ENCODE results near the gene TSPAN9. TPM values are rescaled to one million over a fixed set of nuclear protein-coding genes. Genes with fewer than 3 reads are reported as not detected.

Gene TSPAN9
- polyA plus RNA-seq, 1 of the 3 experiments (the other 2 are of a cell fraction), result 34.9 TPM

- TF ChIP-seq PBX3 (IDR thresholded peaks at IDR 0.05) (no peak), SIN3A (IDR thresholded peaks at IDR 0.05; ENCODE audit: borderline replicate concordance, low read depth, low read length) (no peak), RCOR1 (IDR thresholded peaks at IDR 0.05; ENCODE audit: low read length) (no peak), GABPA (IDR thresholded peaks at IDR 0.05; ENCODE audit: low read depth) (no peak)
Observed at GRCh38 chr12:3238196-3238595, 161.0 kb downstream of the TSPAN9 start (continued).

GRCh38 chr12:3241621-3242020, 164.4 kb downstream of the TSPAN9 start:
- POLR2A ChIA-PET, result no interaction called here
- Histone ChIP-seq H3K4me1 (ENCODE audit: control insufficient read depth in 1 of 2, insufficient read depth in 2 of 2, low read depth in 1 of 2, low read length in 1 of 2) (peaks cover 3 to 4% of the 10 kb centered on the region in 2 experiments; a peak in 1 of 4 replicates), H3K79me2 (ENCODE audit: insufficient read depth) (no peaks in the 10 kb centered on the region), H3K36me3 (replicated peaks in 1 of 2; ENCODE audit: control insufficient read depth in 1 of 2, insufficient read depth in 2 of 2, low read length in 1 of 2) (no peaks in the 10 kb centered on the region), H2AFZ (ENCODE audit: low read depth) (no peak overlapping the region), H3F3A (replicated peaks; ENCODE audit: insufficient read depth) (no peaks in the 10 kb centered on the region), H3K27me3 (ENCODE audit: insufficient read depth) (no peaks in the 10 kb centered on the region), H3K9me3 (no peaks in the 10 kb centered on the region), H3K9ac (no peak overlapping the region), H3K4me2 (no peak overlapping the region), H3K4me3 (ENCODE audit: low read depth in 2 of 2, low read length in 1 of 2) (no peak overlapping the region), H3K9me2 (no peaks in the 10 kb centered on the region), H3K27ac (ENCODE audit: low read depth in 2 of 2, low read length in 1 of 2) (no peak overlapping the region), H4K20me1 (ENCODE audit: insufficient read depth) (no peaks in the 10 kb centered on the region; the same call in 1 of the 2 replicates)
- no peak for DNase-seq
- TF ChIP-seq TAF1 (IDR thresholded peaks at IDR 0.05; ENCODE audit: borderline replicate concordance, low read depth, low read length) (no peak), FOXJ3 (CRISPR knock-in tag; IDR thresholded peaks at IDR 0.05) (no peak), USF2 (IDR thresholded peaks at IDR 0.05; ENCODE audit: borderline replicate concordance, low read depth, low read length) (no peak), TEAD4 (IDR thresholded peaks at IDR 0.05; ENCODE audit: borderline replicate concordance, insufficient read depth) (no peak)
- CTCF ChIA-PET, result interaction anchor here (0.7 to 2.4 kb wide), 6 partner anchors 22 to 168 kb away, joined by 3 to 10 read pairs (median 3); no protein-coding TSS in a partner anchor
- 94% methylated on average over 6 of the region's 15 CpGs for WGBS (ENCODE audit: low lambda C conversion rate)

GRCh38 chr12:3242199-3242863, 165.2 kb downstream of the TSPAN9 start:
- TF ChIP-seq GABPA (IDR thresholded peaks at IDR 0.05; ENCODE audit: low read depth), result no peak
- TF ChIP-seq ZBTB33 (IDR thresholded peaks at IDR 0.05; ENCODE audit: borderline replicate concordance, low read depth), result no peak
- TF ChIP-seq ELF1 (IDR thresholded peaks at IDR 0.05), result no peak
- no peak for TF ChIP-seq NFIC (IDR thresholded peaks at IDR 0.05; ENCODE audit: borderline replicate concordance)
- TF ChIP-seq JUND (IDR thresholded peaks at IDR 0.05), result no peak
- TF ChIP-seq SIN3A (IDR thresholded peaks at IDR 0.05; ENCODE audit: borderline replicate concordance, low read depth, low read length), result no peak
- no peak for TF ChIP-seq FOXM1 (IDR thresholded peaks at IDR 0.05; ENCODE audit: low read depth)
- TF ChIP-seq FOSL2 (IDR thresholded peaks at IDR 0.05; ENCODE audit: borderline replicate concordance, low read depth), result no peak
- TF ChIP-seq FOXJ3 (CRISPR knock-in tag; IDR thresholded peaks at IDR 0.05), result no peak
- TF ChIP-seq GATA2 (CRISPR knock-in tag; IDR thresholded peaks at IDR 0.05), result no peak

More at GRCh38 chr12:3242199-3242863, 165.2 kb downstream of the TSPAN9 start:
- Histone ChIP-seq H3K9me2 (no peaks in the 10 kb centered on the region), H3K9ac (no peak overlapping the region), H3K27me3 (ENCODE audit: insufficient read depth) (no peaks in the 10 kb centered on the region), H3K4me3 (ENCODE audit: low read depth in 2 of 2, low read length in 1 of 2) (no peak overlapping the region), H3K4me1 (ENCODE audit: control insufficient read depth in 1 of 2, insufficient read depth in 2 of 2, low read depth in 1 of 2, low read length in 1 of 2) (peaks cover 0 to 1% of the 10 kb centered on the region in 2 experiments; a peak in 1 of 4 replicates), H3F3A (replicated peaks; ENCODE audit: insufficient read depth) (no peaks in the 10 kb centered on the region), H3K27ac (ENCODE audit: low read depth in 2 of 2, low read length in 1 of 2) (no peak overlapping the region), H4K20me1 (ENCODE audit: insufficient read depth) (no peaks in the 10 kb centered on the region; the same call in 1 of the 2 replicates), H2AFZ (ENCODE audit: low read depth) (no peak overlapping the region), H3K79me2 (ENCODE audit: insufficient read depth) (no peaks in the 10 kb centered on the region), H3K9me3 (no peaks in the 10 kb centered on the region), H3K4me2 (no peak overlapping the region), H3K36me3 (replicated peaks in 1 of 2; ENCODE audit: control insufficient read depth in 1 of 2, insufficient read depth in 2 of 2, low read length in 1 of 2) (no peaks in the 10 kb centered on the region)
- WGBS (ENCODE audit: low lambda C conversion rate), result 92% methylated on average over 7 of the region's 10 CpGs
- POLR2A ChIA-PET, result interaction anchor here (1.0 kb wide), 1 partner anchor 9 kb away, joined by 3 read pairs; no protein-coding TSS in a partner anchor
- CTCF ChIA-PET, result interaction anchor here (0.7 to 2.4 kb wide), 9 partner anchors 9 to 169 kb away, joined by 3 to 10 read pairs (median 3); no protein-coding TSS in a partner anchor
- no peak for DNase-seq

All from SK-N-SH (cell line).